ENCODE measurements around the gene FBXL7. TPM values are rescaled to one million over a fixed set of nuclear protein-coding genes. Genes with fewer than 3 reads are reported as not detected.
A peak's percentile ranks its signal among the peaks of the same experiment; 100 is the strongest.

FBXL7 gene
- total RNA-seq, 6 experiments from 2014 or later: 12.7 to 19.2 (median 16.8) TPM

DNA sequence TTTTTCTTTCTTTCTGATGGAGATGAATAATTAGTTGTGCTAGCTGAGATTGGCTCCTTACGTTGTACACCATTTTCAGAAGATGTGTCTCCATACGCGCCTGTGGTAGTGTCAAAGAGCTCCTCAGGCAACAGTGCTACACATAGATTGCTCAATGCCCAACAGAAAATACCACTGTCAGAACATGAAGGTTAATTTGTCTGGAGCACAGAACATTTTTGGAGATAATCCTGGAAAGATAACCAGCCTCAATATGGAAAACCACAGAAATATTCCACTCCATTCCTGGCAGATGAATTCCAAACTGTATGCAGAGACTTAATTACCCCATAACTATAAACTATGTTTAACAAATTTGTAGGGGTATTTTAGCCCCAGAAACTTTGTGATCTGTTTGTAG lies 446.0 kb downstream of the FBXL7 start:
- H3K27ac Mint-ChIP-seq: no peak overlapping the region
- H3K4me1 Mint-ChIP-seq (ENCODE audit: low read depth): peaks cover 24% of the 10 kb centered on the region
- TF ChIP-seq, protein P1, sequence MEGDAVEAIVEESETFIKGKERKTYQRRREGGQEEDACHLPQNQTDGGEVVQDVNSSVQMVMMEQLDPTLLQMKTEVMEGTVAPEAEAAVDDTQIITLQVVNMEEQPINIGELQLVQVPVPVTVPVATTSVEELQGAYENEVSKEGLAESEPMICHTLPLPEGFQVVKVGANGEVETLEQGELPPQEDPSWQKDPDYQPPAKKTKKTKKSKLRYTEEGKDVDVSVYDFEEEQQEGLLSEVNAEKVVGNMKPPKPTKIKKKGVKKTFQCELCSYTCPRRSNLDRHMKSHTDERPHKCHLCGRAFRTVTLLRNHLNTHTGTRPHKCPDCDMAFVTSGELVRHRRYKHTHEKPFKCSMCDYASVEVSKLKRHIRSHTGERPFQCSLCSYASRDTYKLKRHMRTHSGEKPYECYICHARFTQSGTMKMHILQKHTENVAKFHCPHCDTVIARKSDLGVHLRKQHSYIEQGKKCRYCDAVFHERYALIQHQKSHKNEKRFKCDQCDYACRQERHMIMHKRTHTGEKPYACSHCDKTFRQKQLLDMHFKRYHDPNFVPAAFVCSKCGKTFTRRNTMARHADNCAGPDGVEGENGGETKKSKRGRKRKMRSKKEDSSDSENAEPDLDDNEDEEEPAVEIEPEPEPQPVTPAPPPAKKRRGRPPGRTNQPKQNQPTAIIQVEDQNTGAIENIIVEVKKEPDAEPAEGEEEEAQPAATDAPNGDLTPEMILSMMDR (IDR thresholded peaks at IDR 0.05): no peak
- no peaks in the 10 kb centered on the region for H3K9me3 Mint-ChIP-seq
- DNase-seq: no peak
- H3K36me3 Mint-ChIP-seq (ENCODE audit: low read depth): peaks cover 14% of the 10 kb centered on the region
- H3K27me3 Mint-ChIP-seq (ENCODE audit: insufficient read depth): peaks cover 3% of the 10 kb centered on the region; the same call in 1 of the 2 replicates
- H3K4me3 Mint-ChIP-seq: no peak overlapping the region

DNA sequence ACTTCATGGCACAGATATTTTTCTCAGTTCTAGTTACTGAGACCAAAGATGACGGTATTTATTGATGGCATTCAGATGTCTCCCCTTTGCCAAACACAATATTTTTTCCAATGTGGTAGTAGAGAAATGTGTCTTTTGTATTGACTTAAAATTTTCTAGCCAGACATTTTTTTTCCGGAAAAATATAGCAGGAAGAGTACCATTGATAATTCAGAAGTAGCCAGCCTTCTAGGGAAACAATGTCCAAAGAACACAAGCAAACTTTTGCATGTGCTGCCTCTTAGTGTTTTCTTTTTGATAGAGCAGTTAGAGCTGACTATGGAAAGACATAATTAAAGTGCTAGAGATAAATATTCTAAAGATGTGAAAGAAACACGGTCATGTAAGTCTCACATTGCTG lies 448.2 kb downstream of the FBXL7 start:
- H3K4me1 Mint-ChIP-seq (ENCODE audit: low read depth): peaks cover 21% of the 10 kb centered on the region
- H3K9me3 Mint-ChIP-seq: no peaks in the 10 kb centered on the region
- no peak for DNase-seq
- H3K27ac Mint-ChIP-seq: no peak overlapping the region
- peaks cover 3% of the 10 kb centered on the region; the same call in 1 of the 2 replicates for H3K27me3 Mint-ChIP-seq (ENCODE audit: insufficient read depth)
- H3K36me3 Mint-ChIP-seq (ENCODE audit: low read depth): peaks cover 11% of the 10 kb centered on the region; the same call in 1 of the 2 replicates
- TF ChIP-seq, protein P1 (IDR thresholded peaks at IDR 0.05): peak; percentile 14; the same call in 1 of the 2 replicates
- H3K4me3 Mint-ChIP-seq: no peak overlapping the region

DNA sequence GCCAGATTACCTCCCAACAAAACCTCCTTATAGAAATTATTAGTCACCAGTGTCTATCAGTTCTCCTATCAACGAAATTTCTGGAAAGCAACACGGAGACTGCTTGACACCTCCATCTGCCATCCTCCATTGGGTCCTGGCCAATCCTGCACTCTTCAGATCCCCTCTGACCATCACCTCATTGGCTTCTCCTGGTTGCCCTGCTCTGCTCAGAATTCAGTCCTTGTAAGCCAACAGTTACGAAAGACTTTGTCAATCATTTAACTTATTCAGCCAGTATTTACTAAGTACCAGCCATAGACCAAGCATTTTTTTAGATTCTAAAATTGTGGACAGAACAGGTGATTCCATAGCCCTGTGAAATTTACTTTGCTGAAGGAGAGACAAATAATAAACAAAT lies 451.1 kb downstream of the FBXL7 start:
- TF ChIP-seq, protein P1 (IDR thresholded peaks at IDR 0.05): no peak
- peaks cover 2% of the 10 kb centered on the region; the same call in 1 of the 2 replicates for H3K27me3 Mint-ChIP-seq (ENCODE audit: insufficient read depth)
- peaks cover 11% of the 10 kb centered on the region; the same call in 1 of the 2 replicates for H3K36me3 Mint-ChIP-seq (ENCODE audit: low read depth)
- H3K4me3 Mint-ChIP-seq: no peak overlapping the region
- no peak overlapping the region for H3K27ac Mint-ChIP-seq
- no peak for DNase-seq
- no peaks in the 10 kb centered on the region for H3K9me3 Mint-ChIP-seq
- H3K4me1 Mint-ChIP-seq (ENCODE audit: low read depth): peaks cover 4% of the 10 kb centered on the region; the same call in 1 of the 2 replicates

DNA sequence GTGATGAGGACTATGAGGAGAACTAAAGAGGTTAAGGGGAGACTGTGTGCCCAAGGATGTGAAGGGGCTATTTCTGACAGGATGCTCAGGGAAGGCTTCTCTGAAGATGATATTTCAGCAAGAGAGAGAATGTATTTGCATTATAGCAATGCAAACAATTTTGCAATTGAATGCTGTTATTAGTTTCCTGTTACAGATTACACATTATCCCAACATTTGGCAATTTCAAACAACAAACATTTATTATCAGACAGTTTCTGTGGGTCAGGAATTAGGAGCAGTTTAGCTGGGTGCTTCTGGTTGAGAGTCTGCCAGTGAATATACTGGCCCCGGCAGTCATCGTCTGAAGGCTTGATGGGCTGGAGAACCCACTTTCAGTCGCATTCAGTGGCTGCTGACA lies 451.6 kb downstream of the FBXL7 start:
- H3K27me3 Mint-ChIP-seq (ENCODE audit: insufficient read depth): peaks cover 2% of the 10 kb centered on the region; the same call in 1 of the 2 replicates
- no peak overlapping the region for H3K4me3 Mint-ChIP-seq
- no peaks in the 10 kb centered on the region for H3K9me3 Mint-ChIP-seq
- H3K36me3 Mint-ChIP-seq (ENCODE audit: low read depth): peaks cover 11% of the 10 kb centered on the region; the same call in 1 of the 2 replicates
- TF ChIP-seq, protein P1 (IDR thresholded peaks at IDR 0.05): no peak
- H3K4me1 Mint-ChIP-seq (ENCODE audit: low read depth): no peaks in the 10 kb centered on the region; the same call in 1 of the 2 replicates
- H3K27ac Mint-ChIP-seq: no peak overlapping the region
- DNase-seq: no peak

DNA sequence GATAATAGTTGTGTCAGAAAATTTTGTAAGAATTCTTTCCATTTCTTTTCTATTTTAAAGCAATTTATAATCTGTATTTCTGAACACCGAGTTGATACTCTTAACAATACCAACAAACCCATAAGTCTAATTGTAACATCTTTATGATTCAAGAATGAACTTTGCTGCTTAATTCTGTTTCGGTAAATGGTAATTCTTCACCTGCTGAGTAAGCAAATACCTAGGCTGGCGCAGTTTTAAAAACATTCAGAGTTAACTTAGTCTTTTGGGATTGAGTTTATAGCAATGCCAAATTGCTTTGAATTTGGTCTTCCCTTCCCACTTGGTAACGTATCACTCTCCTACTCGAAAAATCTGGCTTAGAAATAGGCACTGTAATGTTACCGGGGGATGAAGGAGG lies 456.6 kb downstream of the FBXL7 start:
- H3K9me3 Mint-ChIP-seq: no peaks in the 10 kb centered on the region
- H3K27ac Mint-ChIP-seq: no peak overlapping the region
- no peaks in the 10 kb centered on the region for H3K36me3 Mint-ChIP-seq (ENCODE audit: low read depth)
- H3K27me3 Mint-ChIP-seq (ENCODE audit: insufficient read depth): peaks cover 9% of the 10 kb centered on the region; the same call in 1 of the 2 replicates
- H3K4me3 Mint-ChIP-seq: no peak overlapping the region
- H3K4me1 Mint-ChIP-seq (ENCODE audit: low read depth): no peaks in the 10 kb centered on the region
- TF ChIP-seq, protein P1 (IDR thresholded peaks at IDR 0.05): no peak
- no peak for DNase-seq
